ENCODE measurements around the gene WDR26. TPM values are rescaled to one million over a fixed set of nuclear protein-coding genes. Genes with fewer than 3 reads are reported as not detected.
A peak's percentile ranks its signal among the peaks of the same experiment; 100 is the strongest.
"Not testable (repeated sequence)": the region's sequence is repeated elsewhere in the genome, so short reads cannot be mapped to it uniquely, and the experiment has no call there.

Gene WDR26
- polyA plus RNA-seq, 10 donors, result 57.6 to 77.5 (median 69.2) TPM

DNA sequence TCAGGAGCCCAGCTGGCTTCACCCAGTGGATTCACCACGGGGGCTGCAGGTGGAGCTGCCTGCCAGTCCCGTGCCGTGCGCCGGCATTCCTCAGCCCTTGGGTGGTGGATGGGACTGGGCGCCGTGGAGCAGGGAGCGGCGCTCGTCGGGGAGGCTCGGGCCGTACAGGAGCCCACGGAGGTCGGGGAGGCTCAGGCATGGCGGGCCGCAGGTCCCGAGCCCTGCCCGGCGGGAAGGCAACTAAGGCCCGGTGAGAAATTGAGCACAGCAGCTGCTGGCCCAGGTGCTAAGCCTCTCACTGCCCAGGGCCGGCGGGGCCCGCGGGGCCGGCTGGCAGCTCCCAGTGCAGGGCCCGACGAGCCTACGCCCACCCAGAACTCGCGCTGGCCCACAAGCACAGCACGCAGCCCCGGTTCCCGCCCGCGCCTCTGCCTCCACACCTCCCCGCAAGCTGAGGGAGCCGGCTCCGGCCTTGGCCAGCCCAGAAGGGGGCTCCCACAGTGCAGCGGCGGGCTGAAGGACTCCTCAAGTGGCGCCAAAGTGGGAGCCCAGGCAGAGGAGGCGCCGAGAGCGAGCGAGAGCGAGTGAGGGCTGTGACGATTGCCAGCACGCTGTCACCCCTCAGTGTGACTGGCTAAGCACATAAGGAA, 82.0 kb downstream of the WDR26 start:
- not testable (repeated sequence) for DNase-seq

DNA sequence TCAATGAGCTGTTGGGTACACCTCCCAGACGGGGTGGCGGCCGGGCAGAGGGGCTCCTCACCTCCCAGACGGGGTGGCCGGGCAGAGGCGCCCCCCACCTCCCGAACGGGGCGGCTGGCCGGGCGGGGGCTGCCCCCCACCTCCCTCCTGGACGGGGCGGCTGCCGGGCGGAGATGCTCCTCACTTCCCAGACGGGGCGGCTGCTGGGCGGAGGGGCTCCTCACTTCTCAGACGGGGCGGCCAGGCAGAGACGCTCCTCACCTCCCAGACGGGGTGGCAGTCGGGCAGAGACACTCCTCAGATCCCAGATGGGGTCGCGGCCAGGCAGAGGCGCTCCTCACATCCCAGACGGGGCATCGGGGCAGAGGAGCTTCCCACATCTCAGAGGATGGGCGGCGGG, 84.9 kb downstream of the WDR26 start:
- not testable (repeated sequence) for DNase-seq

DNA sequence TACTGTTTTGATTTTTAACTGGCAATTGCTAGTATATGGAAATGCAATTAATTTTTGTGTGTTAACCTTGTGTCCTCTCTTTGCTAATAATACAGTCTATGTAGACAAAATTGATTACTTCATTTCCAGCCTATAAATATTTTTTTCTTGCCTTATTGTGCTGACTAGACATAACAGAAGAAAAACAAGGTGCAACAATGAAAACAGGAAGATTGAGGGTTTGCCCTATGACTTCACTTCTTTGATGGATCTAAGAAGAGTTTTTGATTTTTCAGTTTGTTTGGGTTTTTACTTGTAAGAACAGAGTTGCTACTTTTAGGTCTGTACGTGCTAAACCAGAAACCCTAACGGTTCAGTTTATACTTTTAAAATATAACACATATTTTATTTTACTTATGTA, 86.5 kb downstream of the WDR26 start:
- no peak for DNase-seq

DNA sequence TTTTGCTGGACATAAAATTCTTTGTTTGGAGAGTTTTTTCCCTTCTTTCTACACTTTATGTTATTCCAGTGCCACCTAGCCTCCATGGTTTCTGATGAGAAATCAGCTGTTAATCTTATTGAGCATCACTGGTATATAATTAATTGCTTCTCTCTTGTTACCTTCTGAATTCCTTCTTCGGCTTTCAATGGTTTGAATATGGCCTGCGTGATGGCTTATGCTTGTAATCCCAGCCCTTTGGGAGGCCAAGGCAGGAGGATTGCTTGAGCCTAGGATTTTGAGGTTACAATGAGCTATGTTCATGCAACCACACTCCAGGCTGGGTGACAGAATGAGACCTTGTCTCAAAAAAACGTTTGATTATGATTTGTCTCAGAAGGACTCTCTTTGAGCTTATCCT, 90.9 kb downstream of the WDR26 start:
- no peak for DNase-seq

DNA sequence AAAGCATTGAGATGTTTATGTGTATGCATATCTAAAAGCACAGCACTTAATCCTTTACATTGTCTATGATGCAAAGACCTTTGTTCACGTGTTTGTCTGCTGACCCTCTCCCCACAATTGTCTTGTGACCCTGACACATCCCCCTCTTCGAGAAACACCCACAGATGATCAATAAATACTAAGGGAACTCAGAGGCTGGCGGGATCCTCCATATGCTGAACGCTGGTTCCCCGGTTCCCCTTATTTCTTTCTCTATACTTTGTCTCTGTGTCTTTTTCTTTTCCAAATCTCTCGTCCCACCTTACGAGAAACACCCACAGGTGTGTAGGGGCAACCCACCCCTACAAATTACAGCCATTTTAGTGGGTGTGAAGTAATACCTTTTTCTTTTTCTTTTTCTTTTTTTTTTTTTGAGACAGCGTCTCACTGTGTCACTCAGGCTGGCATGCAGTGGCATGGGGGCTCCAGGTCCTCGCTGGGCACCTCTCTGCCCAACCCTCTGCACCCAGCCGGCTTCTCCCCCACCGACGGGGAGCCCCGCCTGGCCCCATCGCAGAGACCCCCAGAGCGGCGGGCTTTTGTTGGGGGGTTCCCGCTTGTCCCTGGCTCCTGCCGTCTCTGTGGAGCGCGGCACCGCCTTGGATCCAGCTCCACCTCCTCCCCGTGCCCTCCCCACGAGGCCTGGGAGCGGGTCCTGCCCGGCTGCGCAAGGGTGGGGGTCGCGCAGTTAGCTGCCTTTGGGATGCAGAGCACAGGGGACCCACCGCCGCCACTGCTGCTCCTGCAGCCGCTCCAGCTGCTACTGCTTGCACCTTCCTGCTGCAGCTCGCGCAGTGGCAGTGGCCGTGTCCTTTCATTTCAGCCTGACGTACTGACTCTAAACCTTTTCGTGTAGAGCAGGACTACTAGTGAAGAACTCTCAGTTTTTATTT, 93.9 kb downstream of the WDR26 start:
- peak in 1 of 3 donors; percentile 7 for DNase-seq

DNA sequence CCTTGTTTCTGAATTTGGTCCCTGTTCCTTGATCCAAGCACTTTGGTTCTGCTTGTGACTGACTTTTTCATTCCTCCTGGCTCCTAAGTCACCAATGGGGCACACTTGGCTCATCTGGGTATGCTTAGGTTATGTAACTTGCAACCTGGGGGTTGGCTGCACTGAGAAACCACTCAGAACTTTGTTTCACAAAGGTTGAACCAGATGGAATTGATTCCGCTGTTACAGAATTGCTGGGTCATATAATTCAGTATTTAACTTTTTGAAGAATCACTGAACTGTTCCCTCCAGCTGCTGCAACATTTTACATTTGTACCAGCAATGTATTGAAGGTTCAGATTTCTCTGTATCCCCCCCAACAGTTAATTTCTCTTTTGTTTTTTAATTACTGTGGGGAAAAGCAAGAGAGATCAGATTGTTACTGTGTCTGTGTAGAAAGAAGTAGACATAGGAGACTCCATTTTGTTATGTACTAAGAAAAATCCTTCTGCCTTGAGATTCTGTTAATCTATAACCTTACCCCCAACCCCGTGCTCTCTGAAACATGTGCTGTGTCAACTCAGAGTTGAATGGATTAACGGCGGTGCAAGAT, 95.1 kb downstream of the WDR26 start:
- no peak for DNase-seq

DNA sequence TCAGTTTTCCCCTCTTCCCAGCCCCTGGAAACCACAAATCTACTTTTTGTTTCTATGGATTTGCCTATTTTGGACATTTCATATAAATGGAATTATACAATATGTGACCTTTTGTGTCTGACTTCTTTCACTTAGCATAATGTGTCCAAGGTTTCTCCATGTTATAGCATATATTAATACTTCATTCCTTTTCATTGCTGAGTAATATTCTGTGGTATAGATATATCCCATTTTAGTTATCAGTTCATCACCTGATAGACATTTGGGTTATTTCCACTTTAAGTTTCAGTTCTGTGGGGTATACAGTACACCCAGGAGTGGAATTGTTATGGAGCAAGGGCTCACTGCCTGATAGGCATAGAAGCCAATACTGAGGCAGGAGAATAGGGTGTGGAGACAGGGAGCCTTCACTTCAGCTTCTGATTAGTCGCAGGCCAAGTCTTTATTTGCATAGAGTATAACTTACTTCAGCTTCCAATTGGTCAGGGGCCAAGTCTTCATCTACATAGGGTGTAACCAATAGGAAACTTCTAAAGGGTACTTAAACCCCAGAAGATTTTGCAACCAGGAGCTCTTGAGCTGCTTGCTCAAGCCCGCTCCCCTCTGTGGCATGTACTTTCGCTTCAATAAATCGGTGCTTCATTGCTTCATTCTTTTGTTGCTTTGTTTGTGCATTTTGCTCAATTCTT, 96.3 kb downstream of the WDR26 start:
- no peak for DNase-seq

Other genes with a start within 250 kb of the WDR26 start
- gene NVL, start 104.6 kb downstream of the WDR26 start, polyA plus RNA-seq (ENCODE audit: insufficient read length in 10 of 10), result 10 to 100 TPM; 13.7 to 31.1 (median 22.4) TPM
- 10 to 100 TPM; 24.3 to 38.3 (median 31.3) TPM for gene CNIH4, start 77.9 kb downstream of the WDR26 start, polyA plus RNA-seq (ENCODE audit: insufficient read length in 10 of 10)
- gene CNIH3, start 181.5 kb upstream of the WDR26 start, polyA plus RNA-seq (ENCODE audit: insufficient read length in 10 of 10), result 1 to 10 TPM; 1.8 to 4.2 (median 2.5) TPM

All from muscle of back (tissue), 11 donors.